Hepatocyte (in vitro differentiated cells): Measurements from ENCODE around the gene ZNF425. TPM values are rescaled to one million over a fixed set of nuclear protein-coding genes. Genes with fewer than 3 reads are reported as not detected.
A peak's percentile ranks its signal among the peaks of the same experiment; 100 is the strongest.
"Not testable (repeated sequence)": the region's sequence is repeated elsewhere in the genome, so short reads cannot be mapped to it uniquely, and the experiment has no call there.

Experiments used
- DNase-seq: peaks from one replicate; pipeline ENCODE4 v3.0.0-alpha.2; 2016; ENCODE audit warnings: low spot score
- H2AFZ ChIP-seq: fragments of 200-600 bp; sonication (generic); 2 replicates; pipeline ENCODE4 v1.6.0; 2016; ENCODE audit warnings: antibody characterized with exemption, mild to moderate bottlenecking
- H3K27ac ChIP-seq: fragments of 200-600 bp; sonication (generic); 2 replicates; pipeline ENCODE4 v1.5.1; 2016; ENCODE audit warnings: mild to moderate bottlenecking
- H3K27me3 ChIP-seq: fragments of 200-600 bp; sonication (generic); 2 replicates; pipeline ENCODE4 v1.6.1; 2016
- H3K36me3 ChIP-seq: fragments of 200-600 bp; sonication (generic); replicated peaks from 2 replicates; pipeline ENCODE4 v1.5.1; 2016; ENCODE audit warnings: low read depth; ENCODE audit not compliant: insufficient read depth
- H3K4me1 ChIP-seq: fragments of 200-600 bp; sonication (generic); 2 replicates; pipeline ENCODE4 v1.5.1; 2016; ENCODE audit warnings: mild to moderate bottlenecking, moderate library complexity; ENCODE audit not compliant: insufficient read depth
- H3K4me2 ChIP-seq: fragments of 200-600 bp; sonication (generic); 2 replicates; pipeline ENCODE4 v1.6.0; 2016
- H3K4me3 ChIP-seq: fragments of 200-600 bp; sonication (generic); 2 replicates; pipeline ENCODE4 v1.5.1; 2016; ENCODE audit warnings: mild to moderate bottlenecking
- H3K79me2 ChIP-seq: fragments of 200-600 bp; sonication (generic); 2 replicates; pipeline ENCODE4 v1.6.0; 2017; ENCODE audit warnings: mild to moderate bottlenecking
- H3K9me2 ChIP-seq: fragments of 200-600 bp; sonication (generic); replicated peaks from 2 replicates; pipeline ENCODE4 v1.6.0; 2017; ENCODE audit warnings: mild to moderate bottlenecking; ENCODE audit not compliant: insufficient read depth
- H3K9me3 ChIP-seq: fragments of 200-600 bp; sonication (generic); 2 replicates; pipeline ENCODE4 v1.5.1; 2016; ENCODE audit warnings: low read depth, mild to moderate bottlenecking
- H4K20me1 ChIP-seq: fragments of 200-600 bp; sonication (generic); 2 replicates; pipeline ENCODE4 v1.6.0; 2016; ENCODE audit warnings: mild to moderate bottlenecking; ENCODE audit not compliant: insufficient read depth, poor library complexity, severe bottlenecking
- EZH2 ChIP-seq: fragments of 200-600 bp; sonication (generic); IDR thresholded peaks from 2 replicates; pipeline ENCODE4 v1.6.1; 2016; ENCODE audit warnings: antibody characterized with exemption, mild to moderate bottlenecking, borderline replicate concordance
- EZH2phosphoT487 ChIP-seq: fragments of 200-600 bp; sonication (generic); IDR thresholded peaks from one replicate; pipeline ENCODE4 v1.6.1; 2018; ENCODE audit warnings: antibody characterized with exemption, mild to moderate bottlenecking, low read depth, moderate library complexity; ENCODE audit not compliant: unreplicated experiment, severe bottlenecking
- WGBS: methylation state at CpG from one replicate; pipeline ENCODE4 v1.1.6; 2016; ENCODE audit warnings: low lambda C conversion rate; ENCODE audit errors: missing lambda C conversion rate; 5-methylcytosine and 5-hydroxymethylcytosine counted together
- polyA plus RNA-seq: library from polyadenylated mRNA; unstranded; fragments of >200 nt; fragmentation: Nextera tagmentation; extraction: Ambion mirVana; gene quantifications from 2 replicates; pipeline ENCODE4 v1.2.1, GENCODE V29; 2016
- total RNA-seq: library from RNA; depleted of rRNA; stranded (reverse); fragments of >200 nt; gene quantifications from 2 replicates; pipeline ENCODE4 v1.2.3, GENCODE V29; 2014
- TF ChIP-seq, protein P1 (sequence below): fragments of 200-600 bp; sonication (generic); IDR thresholded peaks from 2 replicates; pipeline ENCODE4 v1.5.1; 2016; ENCODE audit warnings: antibody characterized with exemption, mild to moderate bottlenecking; ENCODE audit not compliant: poor library complexity

Gene ZNF425
- total and polyA plus RNA-seq, 2 experiments from 2014 or later = 3.3 to 3.9 TPM

DNA sequence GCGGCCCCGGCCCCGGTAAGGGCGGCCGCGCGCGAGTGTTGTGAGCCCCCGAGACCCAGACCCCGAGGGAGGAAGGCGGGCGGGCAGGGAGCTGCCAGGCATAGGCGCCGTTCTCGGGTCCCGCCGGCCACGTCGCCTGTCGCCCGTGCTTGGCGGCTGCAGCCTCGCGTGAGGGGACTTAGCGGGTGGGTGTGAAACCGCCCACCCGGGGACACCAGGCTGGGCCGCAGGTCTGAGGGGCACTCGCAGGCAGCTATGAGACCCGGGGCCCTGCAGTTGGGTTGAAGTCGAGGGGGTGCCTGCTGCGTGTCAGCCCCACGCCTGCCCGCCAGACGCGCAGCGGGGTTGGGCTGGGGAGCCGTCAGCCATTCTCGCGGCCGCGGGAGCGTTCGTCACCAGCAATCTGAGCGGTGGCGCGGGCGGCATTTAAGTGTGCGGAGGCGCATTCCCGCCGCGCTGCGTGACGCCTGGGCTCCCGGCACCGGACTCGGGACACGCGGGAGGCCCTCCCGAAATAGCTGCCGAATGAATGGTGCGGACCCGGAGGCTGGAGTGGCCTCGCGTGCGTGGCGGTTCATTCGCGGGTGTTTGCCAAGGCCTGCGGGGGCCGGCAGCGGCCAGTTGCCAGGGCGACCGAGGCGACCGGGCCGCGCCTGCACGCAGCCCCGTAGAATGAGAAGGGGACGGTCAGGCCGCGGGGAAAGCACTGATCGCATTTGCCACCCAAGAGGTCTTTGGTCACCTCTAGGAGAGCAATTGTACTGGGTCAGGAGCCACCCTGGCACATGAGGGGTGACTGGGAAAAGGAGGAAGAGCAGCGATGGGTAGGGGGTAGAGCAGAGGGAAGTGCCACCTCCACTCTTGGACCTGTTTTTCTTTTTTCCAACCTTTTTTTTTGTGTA, 21.9 kb upstream of the ZNF425 start:
- peaks cover 28% of the 10 kb centered on the region for H4K20me1 ChIP-seq
- peaks cover 10% of the 10 kb centered on the region for H3K4me1 ChIP-seq
- H2AFZ ChIP-seq = peak overlapping the region; percentile 53
- H3K27me3 ChIP-seq = no peaks in the 10 kb centered on the region
- H3K27ac ChIP-seq = peak overlapping the region; percentile 98
- WGBS = under 1% methylated on average over 61 of the region's 86 CpGs
- no peak for TF ChIP-seq EZH2
- TF ChIP-seq, protein P1, sequence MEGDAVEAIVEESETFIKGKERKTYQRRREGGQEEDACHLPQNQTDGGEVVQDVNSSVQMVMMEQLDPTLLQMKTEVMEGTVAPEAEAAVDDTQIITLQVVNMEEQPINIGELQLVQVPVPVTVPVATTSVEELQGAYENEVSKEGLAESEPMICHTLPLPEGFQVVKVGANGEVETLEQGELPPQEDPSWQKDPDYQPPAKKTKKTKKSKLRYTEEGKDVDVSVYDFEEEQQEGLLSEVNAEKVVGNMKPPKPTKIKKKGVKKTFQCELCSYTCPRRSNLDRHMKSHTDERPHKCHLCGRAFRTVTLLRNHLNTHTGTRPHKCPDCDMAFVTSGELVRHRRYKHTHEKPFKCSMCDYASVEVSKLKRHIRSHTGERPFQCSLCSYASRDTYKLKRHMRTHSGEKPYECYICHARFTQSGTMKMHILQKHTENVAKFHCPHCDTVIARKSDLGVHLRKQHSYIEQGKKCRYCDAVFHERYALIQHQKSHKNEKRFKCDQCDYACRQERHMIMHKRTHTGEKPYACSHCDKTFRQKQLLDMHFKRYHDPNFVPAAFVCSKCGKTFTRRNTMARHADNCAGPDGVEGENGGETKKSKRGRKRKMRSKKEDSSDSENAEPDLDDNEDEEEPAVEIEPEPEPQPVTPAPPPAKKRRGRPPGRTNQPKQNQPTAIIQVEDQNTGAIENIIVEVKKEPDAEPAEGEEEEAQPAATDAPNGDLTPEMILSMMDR = no peak
- TF ChIP-seq EZH2phosphoT487 = no peak
- peaks cover 49% of the 10 kb centered on the region for H3K79me2 ChIP-seq
- peak overlapping the region; percentile 95 for H3K4me3 ChIP-seq
- peak overlapping the region; percentile 96 for H3K4me2 ChIP-seq
- DNase-seq = peak; percentile 73
- no peaks in the 10 kb centered on the region for H3K9me2 ChIP-seq
- no peaks in the 10 kb centered on the region for H3K36me3 ChIP-seq
- no peaks in the 10 kb centered on the region for H3K9me3 ChIP-seq

GRCh38 chr7:149147072-149147751, 21.1 kb upstream of the ZNF425 start, which contains the start of gene ZNF398:
Gene ZNF398, plus strand, starts transcription at chr7:149147453. Its CDS starts 290 bp downstream, at chr7:149147743.
- H3K4me2 ChIP-seq = peak within 1 kb of the TSS; percentile 96
- peak within 1 kb of the TSS; percentile 98 for H3K27ac ChIP-seq
- peak within 1 kb of the TSS; percentile 95 for H3K4me3 ChIP-seq
- peaks cover 10% of the 10 kb centered on the region for H3K4me1 ChIP-seq
- 2% methylated on average over 50 of the region's 79 CpGs for WGBS
- peak; percentile 93 for DNase-seq
- H3K27me3 ChIP-seq = no peaks in the 10 kb centered on the region
- H3K79me2 ChIP-seq = peaks cover 41% of the 10 kb centered on the region
- no peaks in the 10 kb centered on the region for H3K9me2 ChIP-seq
- H3K9me3 ChIP-seq = no peaks in the 10 kb centered on the region
- TF ChIP-seq, protein P1 = peak; percentile 74
- no peak for TF ChIP-seq EZH2
- H2AFZ ChIP-seq = peak within 1 kb of the TSS; percentile 99
- H3K36me3 ChIP-seq = no peaks in the 10 kb centered on the region
- H4K20me1 ChIP-seq = peaks cover 26% of the 10 kb centered on the region

- H4K20me1 ChIP-seq = peaks cover 12% of the 10 kb centered on the region
- no peaks in the 10 kb centered on the region for H3K9me2 ChIP-seq
- H3K4me3 ChIP-seq = no peak overlapping the region
- no peak overlapping the region for H2AFZ ChIP-seq
- H3K36me3 ChIP-seq = no peaks in the 10 kb centered on the region
- no peaks in the 10 kb centered on the region for H3K9me3 ChIP-seq
- no peak for TF ChIP-seq EZH2
- TF ChIP-seq EZH2phosphoT487 = no peak
- peaks cover 10% of the 10 kb centered on the region for H3K4me1 ChIP-seq
- no peaks in the 10 kb centered on the region for H3K27me3 ChIP-seq
- H3K27ac ChIP-seq = peak overlapping the region; percentile 64
- peaks cover 22% of the 10 kb centered on the region for H3K79me2 ChIP-seq
- H3K4me2 ChIP-seq = no peak overlapping the region
- DNase-seq = peak; percentile 59
- WGBS = 66% methylated on average over 8 of the region's 8 CpGs
Measured at GRCh38 chr7:149145031-149145845, 19.1 kb upstream of the ZNF425 start.

- H3K4me3 ChIP-seq, H3K9me2 ChIP-seq, H4K20me1 ChIP-seq, H3K9me3 ChIP-seq, H2AFZ ChIP-seq, H3K27me3 ChIP-seq, DNase-seq, H3K4me1 ChIP-seq, H3K36me3 ChIP-seq, H3K4me2 ChIP-seq: not testable (repeated sequence)
- 52% methylated on average over 14 of the region's 14 CpGs for WGBS
- H3K27ac ChIP-seq = peak overlapping the region; percentile 64
- peaks cover 14% of the 10 kb centered on the region for H3K79me2 ChIP-seq
Measured at GRCh38 chr7:149144436-149144922, 18.4 kb upstream of the ZNF425 start.
